ENCODE results near the gene ZMYM1. TPM values are rescaled to one million over a fixed set of nuclear protein-coding genes. Genes with fewer than 3 reads are reported as not detected.
"Not testable (repeated sequence)": the region's sequence is repeated elsewhere in the genome, so short reads cannot be mapped to it uniquely, and the experiment has no call there.

ZMYM1 gene
- total and polyA plus RNA-seq, 4 donors = 2.6 to 31.6 (median 8.5) TPM

- peaks cover 0 to 5% (median 2%) of the 10 kb centered on the region in 4 donors for H3K9me3 ChIP-seq (ENCODE audit: control insufficient read depth in 4 of 4, insufficient read depth in 3 of 4, low read length in 3 of 4)
- H3K36me3 ChIP-seq (ENCODE audit: control insufficient read depth in 4 of 4, insufficient read depth in 4 of 4, low read length in 4 of 4) = no peaks in the 10 kb centered on the region
- no peak overlapping the region for H3K9ac ChIP-seq (ENCODE audit: insufficient read depth in 1 of 2, low read length in 2 of 2)
- WGBS, 2 donors = 83 to 87% methylated on average over 1 of the region's 1 CpG
- DNase-seq (no peak), ATAC-seq (ENCODE audit: insufficient read depth, low FRiP score) (no peak)
- H3K27me3 ChIP-seq (ENCODE audit: control insufficient read depth in 3 of 3, insufficient read depth in 3 of 3, low read length in 2 of 3) = no peaks in the 10 kb centered on the region
- no peak overlapping the region for H3K4me3 ChIP-seq
- TF ChIP-seq CTCF (IDR thresholded peaks at IDR 0.05; ENCODE audit: control extremely low read depth, extremely low read depth) = no peak
- no peaks in the 10 kb centered on the region for H3K4me1 ChIP-seq (ENCODE audit: control insufficient read depth in 5 of 5, insufficient read depth in 5 of 5, low read length in 5 of 5)
- H3K27ac ChIP-seq (ENCODE audit: low read depth in 1 of 2, low read length in 1 of 2) = no peak overlapping the region
Measured at GRCh38 chr1:35126546-35126945, 47.4 kb downstream of the ZMYM1 start.

- no peak overlapping the region for H3K4me3 ChIP-seq
- no peak for ATAC-seq (ENCODE audit: insufficient read depth, low FRiP score)
- H3K27me3 ChIP-seq (ENCODE audit: control insufficient read depth in 3 of 3, insufficient read depth in 3 of 3, low read length in 2 of 3) = no peaks in the 10 kb centered on the region
- H3K9ac ChIP-seq (ENCODE audit: insufficient read depth in 1 of 2, low read length in 2 of 2) = no peak overlapping the region
- TF ChIP-seq CTCF (IDR thresholded peaks at IDR 0.05; ENCODE audit: control extremely low read depth, extremely low read depth) = no peak
- H3K36me3 ChIP-seq (ENCODE audit: control insufficient read depth in 4 of 4, insufficient read depth in 4 of 4, low read length in 4 of 4) = no peaks in the 10 kb centered on the region
- no peak overlapping the region for H3K27ac ChIP-seq (ENCODE audit: low read depth in 1 of 2, low read length in 1 of 2)
- peaks cover 0 to 5% (median 2%) of the 10 kb centered on the region in 4 donors for H3K9me3 ChIP-seq (ENCODE audit: control insufficient read depth in 4 of 4, insufficient read depth in 3 of 4, low read length in 3 of 4)
- H3K4me1 ChIP-seq (ENCODE audit: control insufficient read depth in 5 of 5, insufficient read depth in 5 of 5, low read length in 5 of 5) = no peaks in the 10 kb centered on the region
- DNase-seq = no peak
Measured at GRCh38 chr1:35129080-35129479, 49.9 kb downstream of the ZMYM1 start.

GRCh38 chr1:35136780-35137179 lies 57.6 kb downstream of the ZMYM1 start:
- no peaks in the 10 kb centered on the region for H3K4me1 ChIP-seq (ENCODE audit: control insufficient read depth in 5 of 5, insufficient read depth in 5 of 5, low read length in 5 of 5)
- ATAC-seq (ENCODE audit: insufficient read depth, low FRiP score) (no peak), DNase-seq (no peak)
- H3K9ac ChIP-seq (ENCODE audit: insufficient read depth in 1 of 2, low read length in 2 of 2) = no peak overlapping the region
- H3K4me3 ChIP-seq = no peak overlapping the region
- WGBS, 2 donors = 85 to 97% methylated on average over 3 of the region's 3 CpGs
- no peak for TF ChIP-seq CTCF (IDR thresholded peaks at IDR 0.05; ENCODE audit: control extremely low read depth, extremely low read depth)
- no peaks in the 10 kb centered on the region for H3K36me3 ChIP-seq (ENCODE audit: control insufficient read depth in 4 of 4, insufficient read depth in 4 of 4, low read length in 4 of 4)
- no peaks in the 10 kb centered on the region for H3K9me3 ChIP-seq (ENCODE audit: control insufficient read depth in 4 of 4, insufficient read depth in 3 of 4, low read length in 3 of 4)
- no peaks in the 10 kb centered on the region for H3K27me3 ChIP-seq (ENCODE audit: control insufficient read depth in 3 of 3, insufficient read depth in 3 of 3, low read length in 2 of 3)
- no peak overlapping the region for H3K27ac ChIP-seq (ENCODE audit: low read depth in 1 of 2, low read length in 1 of 2)

GRCh38 chr1:35137590-35137989 lies 58.4 kb downstream of the ZMYM1 start:
- not testable (repeated sequence) for H3K4me3 ChIP-seq; H3K27me3 ChIP-seq (ENCODE audit: control insufficient read depth in 3 of 3, insufficient read depth in 3 of 3, low read length in 2 of 3); DNase-seq; H3K4me1 ChIP-seq (ENCODE audit: control insufficient read depth in 5 of 5, insufficient read depth in 5 of 5, low read length in 5 of 5); H3K27ac ChIP-seq (ENCODE audit: low read depth in 1 of 2, low read length in 1 of 2); H3K36me3 ChIP-seq (ENCODE audit: control insufficient read depth in 4 of 4, insufficient read depth in 4 of 4, low read length in 4 of 4); H3K9ac ChIP-seq (ENCODE audit: insufficient read depth in 1 of 2, low read length in 2 of 2); ATAC-seq (ENCODE audit: insufficient read depth, low FRiP score); H3K9me3 ChIP-seq (ENCODE audit: control insufficient read depth in 4 of 4, insufficient read depth in 3 of 4, low read length in 3 of 4)
- 89 to 97% methylated on average over 5 of the region's 5 CpGs for WGBS, 2 donors

GRCh38 chr1:35142294-35142693 lies 63.1 kb downstream of the ZMYM1 start:
- not testable (repeated sequence) for H3K4me3 ChIP-seq; H3K9ac ChIP-seq (ENCODE audit: insufficient read depth in 1 of 2, low read length in 2 of 2); H3K9me3 ChIP-seq (ENCODE audit: control insufficient read depth in 4 of 4, insufficient read depth in 3 of 4, low read length in 3 of 4); H3K36me3 ChIP-seq (ENCODE audit: control insufficient read depth in 4 of 4, insufficient read depth in 4 of 4, low read length in 4 of 4); DNase-seq; H3K27me3 ChIP-seq (ENCODE audit: control insufficient read depth in 3 of 3, insufficient read depth in 3 of 3, low read length in 2 of 3); H3K27ac ChIP-seq (ENCODE audit: low read depth in 1 of 2, low read length in 1 of 2); ATAC-seq (ENCODE audit: insufficient read depth, low FRiP score)
- peaks cover 0 to 10% (median 0%) of the 10 kb centered on the region in 5 donors for H3K4me1 ChIP-seq (ENCODE audit: control insufficient read depth in 5 of 5, insufficient read depth in 5 of 5, low read length in 5 of 5)

GRCh38 chr1:35142728-35143127 lies 63.5 kb downstream of the ZMYM1 start:
- H3K36me3 ChIP-seq (ENCODE audit: control insufficient read depth in 4 of 4, insufficient read depth in 4 of 4, low read length in 4 of 4); H3K4me3 ChIP-seq; H3K27ac ChIP-seq (ENCODE audit: low read depth in 1 of 2, low read length in 1 of 2); H3K9ac ChIP-seq (ENCODE audit: insufficient read depth in 1 of 2, low read length in 2 of 2); DNase-seq; H3K27me3 ChIP-seq (ENCODE audit: control insufficient read depth in 3 of 3, insufficient read depth in 3 of 3, low read length in 2 of 3); ATAC-seq (ENCODE audit: insufficient read depth, low FRiP score); H3K9me3 ChIP-seq (ENCODE audit: control insufficient read depth in 4 of 4, insufficient read depth in 3 of 4, low read length in 3 of 4): not testable (repeated sequence)
- peaks cover 0 to 10% (median 0%) of the 10 kb centered on the region in 5 donors for H3K4me1 ChIP-seq (ENCODE audit: control insufficient read depth in 5 of 5, insufficient read depth in 5 of 5, low read length in 5 of 5)
- 84 to 90% methylated on average over 9 of the region's 9 CpGs for WGBS, 2 donors

All from lung (tissue), 12 donors.